Mucosa of stomach (tissue), 1 donor: ENCODE results near the gene PSMB5.

Source experiments
- H3K27me3 ChIP-seq: one replicate; pipeline ENCODE4 v1.7.0; 2013; ENCODE audit warnings: mild to moderate bottlenecking, low read length; ENCODE audit not compliant: control insufficient read depth, insufficient read depth
- H3K36me3 ChIP-seq: one replicate; pipeline ENCODE4 v1.7.0; 2013; ENCODE audit warnings: low read length; ENCODE audit not compliant: control insufficient read depth, insufficient read depth
- H3K4me1 ChIP-seq: one replicate; pipeline ENCODE4 v1.7.0; 2013; ENCODE audit warnings: mild to moderate bottlenecking, low read length; ENCODE audit not compliant: control insufficient read depth, insufficient read depth
- H3K4me3 ChIP-seq: one replicate; pipeline ENCODE4 v1.7.0; 2013; ENCODE audit warnings: low read length
- H3K9ac ChIP-seq: one replicate; pipeline ENCODE4 v1.7.0; 2013; ENCODE audit warnings: mild to moderate bottlenecking, low read length, moderate library complexity
- H3K9me3 ChIP-seq: one replicate; pipeline ENCODE4 v1.7.0; 2013; ENCODE audit warnings: mild to moderate bottlenecking, low read length, moderate library complexity; ENCODE audit not compliant: control insufficient read depth
- donor health status: Pancreatic carcinoma.

Gene PSMB5

DNA sequence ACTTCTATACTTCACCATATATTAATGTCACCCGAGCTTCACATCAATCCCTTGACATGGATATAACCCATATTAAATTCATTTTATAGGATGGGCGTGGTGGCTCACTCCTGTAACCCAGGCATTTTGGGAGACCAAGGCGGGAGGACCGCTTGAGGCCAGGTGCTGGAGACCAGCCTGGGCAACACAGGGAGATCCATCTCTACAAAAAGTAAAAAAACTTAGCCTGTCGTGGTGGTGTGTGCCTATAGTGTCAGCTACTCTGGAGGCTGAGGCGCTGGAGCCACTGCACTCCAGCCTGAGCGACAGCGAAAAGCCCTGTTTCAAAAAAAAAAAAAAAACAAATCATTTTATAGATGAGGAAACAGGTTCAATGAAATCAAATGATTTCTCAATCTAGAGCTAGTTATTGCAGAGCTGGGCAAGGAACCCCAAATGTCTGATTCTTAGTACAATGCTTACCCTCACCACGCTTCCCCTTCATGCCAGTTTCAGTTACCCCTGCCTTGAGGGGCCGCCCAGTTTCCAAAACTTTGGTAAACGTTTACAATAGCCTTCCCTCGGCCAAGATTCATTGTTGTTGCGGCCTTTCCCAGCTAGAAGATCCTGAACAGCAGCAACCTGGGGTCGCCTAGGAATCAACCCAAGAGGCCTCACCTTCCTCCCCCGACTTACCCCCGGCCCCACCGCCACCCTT is 751 bp downstream of the PSMB5 start:
- H3K4me3 ChIP-seq: peak overlapping the region; percentile 70
- H3K9ac ChIP-seq: peak overlapping the region; percentile 96
- H3K27me3 ChIP-seq: no peaks in the 10 kb centered on the region
- peaks cover 15% of the 10 kb centered on the region for H3K4me1 ChIP-seq
- no peaks in the 10 kb centered on the region for H3K9me3 ChIP-seq
- no peaks in the 10 kb centered on the region for H3K36me3 ChIP-seq

DNA sequence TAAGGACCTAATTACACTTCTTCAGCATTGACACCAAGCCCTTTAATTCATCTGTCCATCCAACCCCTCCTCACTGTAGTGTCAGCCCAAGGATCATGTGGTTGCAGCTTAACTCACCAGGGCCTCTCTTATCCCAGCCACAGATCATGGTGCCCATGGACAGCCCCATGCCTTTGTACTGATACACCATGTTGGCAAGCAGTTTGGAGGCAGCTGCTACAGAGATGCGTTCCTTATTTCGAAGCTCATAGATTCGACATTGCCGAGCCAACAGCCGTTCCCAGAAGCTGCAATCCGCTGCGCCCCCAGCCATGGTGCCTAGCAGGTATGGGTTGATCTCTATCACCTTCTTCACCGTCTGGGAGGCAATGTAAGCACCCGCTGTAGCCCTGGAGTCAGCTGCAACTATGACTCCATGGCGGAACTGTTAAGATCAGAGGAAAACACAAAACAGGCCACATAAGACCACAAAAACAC is 1.4 kb downstream of the PSMB5 start:
- Histone ChIP-seq H3K4me3 (no peak overlapping the region), H3K27me3 (no peaks in the 10 kb centered on the region), H3K9me3 (no peaks in the 10 kb centered on the region), H3K9ac (peak overlapping the region; percentile 96), H3K36me3 (no peaks in the 10 kb centered on the region), H3K4me1 (peaks cover 15% of the 10 kb centered on the region)

DNA sequence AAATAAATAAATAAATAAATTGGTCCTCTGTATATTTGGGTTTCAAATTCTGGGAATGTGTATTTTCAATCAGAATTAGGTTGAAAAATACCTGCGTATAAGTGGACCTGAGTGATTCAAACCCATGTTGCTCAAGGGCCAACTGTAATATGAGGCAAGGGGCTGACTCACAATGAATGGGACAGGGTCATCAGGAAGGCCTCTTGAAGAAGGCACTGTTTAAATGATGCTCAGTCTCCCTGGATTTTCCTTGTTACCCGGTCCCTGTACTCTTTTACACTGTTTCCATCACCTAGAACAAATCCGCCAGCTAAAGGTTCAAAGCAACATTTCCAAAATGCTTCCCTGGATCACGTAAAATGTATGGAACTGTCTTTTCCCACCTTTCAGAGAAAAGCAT is 3.8 kb downstream of the PSMB5 start:
- no peaks in the 10 kb centered on the region for H3K27me3 ChIP-seq
- no peak overlapping the region for H3K4me3 ChIP-seq
- peaks cover 15% of the 10 kb centered on the region for H3K4me1 ChIP-seq
- no peaks in the 10 kb centered on the region for H3K36me3 ChIP-seq
- H3K9ac ChIP-seq: no peak overlapping the region
- no peaks in the 10 kb centered on the region for H3K9me3 ChIP-seq

DNA sequence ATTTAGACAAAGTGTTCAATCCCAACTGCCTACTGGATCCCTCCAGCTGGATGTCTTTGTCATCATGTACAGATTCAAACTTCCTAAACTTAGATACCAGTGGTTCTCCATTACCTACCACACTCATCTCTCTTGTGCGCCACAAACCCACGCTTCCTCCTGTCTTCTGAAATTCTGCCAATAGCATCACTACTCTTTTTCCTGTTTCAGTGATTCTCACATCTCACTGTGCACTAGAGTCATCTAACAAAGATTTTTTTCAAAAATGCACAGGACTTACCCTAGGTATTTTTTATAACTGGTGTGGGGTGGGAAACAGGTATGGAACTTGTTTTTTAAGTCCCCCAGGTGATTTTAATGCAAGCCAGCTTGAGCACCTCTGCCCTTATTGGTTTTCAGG is 5.9 kb downstream of the PSMB5 start:
- H3K36me3 ChIP-seq: peaks cover 7% of the 10 kb centered on the region
- H3K9ac ChIP-seq: no peak overlapping the region
- H3K4me3 ChIP-seq: no peak overlapping the region
- H3K27me3 ChIP-seq: no peaks in the 10 kb centered on the region
- peaks cover 7% of the 10 kb centered on the region for H3K4me1 ChIP-seq
- H3K9me3 ChIP-seq: no peaks in the 10 kb centered on the region

DNA sequence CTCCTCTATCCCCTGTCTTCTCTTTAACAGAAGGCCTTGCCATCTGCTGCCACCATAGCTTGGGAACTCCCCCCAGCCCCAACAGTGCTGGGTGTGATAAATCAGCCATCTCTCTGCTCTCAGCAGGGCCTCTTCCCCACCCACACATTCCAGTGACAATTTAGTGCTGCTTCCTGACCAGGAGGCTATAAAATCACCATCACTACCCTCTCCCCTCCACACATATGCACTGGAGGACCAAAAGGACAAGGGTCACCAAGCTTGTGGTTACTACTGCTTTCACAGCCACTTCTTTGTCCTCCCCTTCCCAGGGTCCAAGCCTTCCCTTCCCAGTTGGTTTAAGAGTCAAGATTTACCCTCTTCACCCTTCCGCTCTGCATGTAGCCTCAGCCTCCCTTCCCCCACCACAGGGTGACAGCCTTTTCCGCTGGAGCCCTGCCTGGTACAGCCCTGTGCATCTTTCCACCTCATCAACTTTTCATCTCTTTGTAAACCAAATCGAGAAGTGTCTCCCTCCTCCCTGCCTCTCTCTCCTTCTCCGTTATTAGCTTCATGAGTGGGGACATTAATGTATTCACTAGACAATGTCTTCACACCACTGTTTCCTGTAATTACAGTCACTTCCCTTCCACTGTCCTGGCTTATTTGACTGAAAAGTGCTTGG is 9.4 kb downstream of the PSMB5 start:
- Histone ChIP-seq H3K36me3 (peaks cover 7% of the 10 kb centered on the region), H3K27me3 (no peaks in the 10 kb centered on the region)

DNA sequence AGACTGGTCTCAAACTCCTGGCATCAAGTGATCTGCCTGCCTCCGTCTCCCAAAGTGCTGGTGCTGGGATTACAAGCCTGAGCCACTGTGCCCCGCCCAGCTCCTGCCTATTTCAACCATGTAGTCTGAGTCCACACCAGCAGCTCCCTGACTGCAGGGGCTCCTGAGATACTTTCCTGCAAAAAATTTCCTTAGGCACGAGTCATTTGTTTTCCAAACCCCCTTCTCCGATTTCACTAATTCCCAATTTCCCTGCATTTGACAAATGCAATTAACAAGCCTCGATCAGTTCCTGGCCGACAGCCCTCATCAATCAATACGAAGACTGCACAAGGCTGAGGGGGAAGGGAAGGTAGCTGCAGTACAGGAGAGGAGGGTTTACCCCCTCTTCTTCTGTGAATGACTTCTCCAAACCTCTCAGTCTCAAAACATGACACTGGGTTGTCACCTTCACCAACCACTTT is 10.1 kb downstream of the PSMB5 start:
- Histone ChIP-seq H3K9ac (no peak overlapping the region), H3K36me3 (peaks cover 7% of the 10 kb centered on the region), H3K4me1 (no peaks in the 10 kb centered on the region), H3K9me3 (no peaks in the 10 kb centered on the region), H3K27me3 (no peaks in the 10 kb centered on the region), H3K4me3 (no peak overlapping the region)

More for the DNA sequence above, 9.4 kb downstream of the PSMB5 start:
- H3K9ac ChIP-seq: no peak overlapping the region
- no peaks in the 10 kb centered on the region for H3K9me3 ChIP-seq
- no peak overlapping the region for H3K4me3 ChIP-seq
- no peaks in the 10 kb centered on the region for H3K4me1 ChIP-seq

DNA sequence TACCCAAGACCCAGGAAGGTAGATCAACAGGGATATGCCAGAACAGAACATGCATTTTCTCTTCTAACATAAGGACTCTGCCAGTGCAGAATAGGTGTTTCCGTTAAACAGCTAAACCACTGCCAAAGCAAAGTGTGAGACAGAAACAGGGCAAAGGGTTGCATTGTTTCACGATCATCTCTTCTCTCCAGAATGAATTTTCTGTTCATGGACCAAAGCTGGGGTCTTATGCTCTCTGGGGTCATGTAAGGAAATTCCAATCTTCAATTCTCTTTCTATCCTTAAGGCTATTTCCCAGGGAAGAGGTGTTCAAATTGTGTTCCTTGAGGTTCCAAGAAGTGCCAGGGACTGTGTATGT is 10.9 kb downstream of the PSMB5 start:
- Histone ChIP-seq H3K9ac (no peak overlapping the region), H3K4me1 (no peaks in the 10 kb centered on the region), H3K9me3 (no peaks in the 10 kb centered on the region), H3K36me3 (peaks cover 7% of the 10 kb centered on the region), H3K4me3 (no peak overlapping the region), H3K27me3 (no peaks in the 10 kb centered on the region)

DNA sequence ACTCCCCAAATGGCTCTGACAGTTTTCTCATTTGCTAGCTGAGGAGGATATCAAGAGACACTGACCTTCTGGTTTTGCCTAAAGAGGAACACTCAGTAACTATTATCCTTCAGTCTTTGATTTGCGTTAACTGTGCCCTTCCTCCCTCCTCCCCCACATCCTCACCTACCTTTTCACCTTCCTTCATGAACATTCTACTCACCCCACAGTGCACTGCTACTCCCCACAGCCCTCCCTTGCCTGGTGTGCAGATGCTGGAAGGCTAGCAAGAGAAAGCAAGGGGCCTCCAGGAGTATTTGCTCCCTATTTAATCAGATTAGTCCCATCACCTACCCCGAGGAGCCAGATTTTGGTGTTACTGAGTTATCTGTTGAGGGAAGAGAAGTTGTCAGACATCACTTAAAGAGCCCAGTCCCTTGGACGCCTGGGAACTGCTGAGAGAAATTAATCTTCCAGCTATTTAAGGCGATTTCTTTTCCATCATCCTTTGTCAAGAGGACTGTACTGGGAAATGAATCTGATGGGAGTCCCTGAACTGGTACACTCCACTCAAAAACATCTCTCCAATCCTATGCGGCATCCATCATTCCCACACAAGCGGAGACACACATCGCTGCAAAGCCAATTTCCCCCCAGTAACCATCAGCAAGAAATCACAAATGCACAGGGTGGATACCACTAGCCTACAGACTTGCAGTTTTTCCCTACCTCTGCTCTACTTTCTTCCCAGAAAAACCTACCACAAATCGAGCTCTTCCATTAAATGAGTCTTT is 11.5 kb downstream of the PSMB5 start:
- Histone ChIP-seq H3K27me3 (no peaks in the 10 kb centered on the region), H3K36me3 (peaks cover 7% of the 10 kb centered on the region), H3K9ac (no peak overlapping the region), H3K9me3 (no peaks in the 10 kb centered on the region), H3K4me3 (no peak overlapping the region), H3K4me1 (no peaks in the 10 kb centered on the region)

DNA sequence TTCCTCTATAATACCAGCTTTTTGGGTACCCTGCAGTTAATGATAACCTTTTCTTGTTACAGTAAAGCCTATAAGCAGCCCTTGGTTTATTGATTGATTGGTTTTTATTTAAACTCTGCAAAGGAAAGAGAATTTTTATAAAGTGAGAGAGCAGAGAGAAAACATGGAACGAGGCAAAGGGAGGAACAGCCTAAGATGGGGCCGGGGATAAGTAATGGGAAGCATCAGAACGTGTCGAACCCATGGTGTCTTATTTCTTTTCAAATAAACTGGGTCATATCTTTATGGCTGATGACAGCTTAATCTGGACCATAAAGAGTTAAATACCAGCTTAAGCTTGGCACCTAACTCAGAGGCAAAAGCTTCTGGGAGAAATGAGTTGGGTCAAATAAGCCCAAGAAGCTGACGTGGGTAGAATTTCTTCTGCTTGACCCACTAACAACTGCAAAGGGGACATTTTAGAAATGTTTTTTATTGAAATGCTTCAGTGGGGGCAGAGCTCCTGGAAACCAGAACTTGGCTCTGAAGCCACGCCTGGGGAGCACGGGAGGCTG is 12.7 kb downstream of the PSMB5 start:
- no peak overlapping the region for H3K4me3 ChIP-seq
- H3K36me3 ChIP-seq: peaks cover 7% of the 10 kb centered on the region

DNA sequence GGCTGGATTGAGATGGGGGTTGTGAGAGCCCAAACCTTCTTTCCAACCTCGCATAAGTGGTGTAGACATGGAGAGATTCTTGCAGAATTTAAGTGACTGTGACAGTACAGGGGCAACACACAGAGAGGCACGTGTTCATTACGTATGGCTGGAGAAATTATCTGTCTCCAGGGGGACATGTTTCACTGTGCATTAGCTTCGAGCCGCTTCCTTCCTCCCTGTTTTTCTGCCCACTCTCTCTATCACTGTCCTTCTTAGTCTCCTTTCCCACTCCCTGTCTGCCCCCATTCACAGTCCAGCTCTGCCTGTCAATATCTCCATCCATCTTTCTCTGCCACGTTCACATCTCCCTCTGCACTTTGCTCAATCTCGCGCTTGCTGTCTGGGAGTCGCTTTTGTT is 13.3 kb downstream of the PSMB5 start:
- Histone ChIP-seq H3K4me3 (no peak overlapping the region), H3K27me3 (no peaks in the 10 kb centered on the region), H3K36me3 (peaks cover 7% of the 10 kb centered on the region), H3K4me1 (no peaks in the 10 kb centered on the region), H3K9me3 (no peaks in the 10 kb centered on the region), H3K9ac (no peak overlapping the region)

More for the DNA sequence above, 12.7 kb downstream of the PSMB5 start:
- no peak overlapping the region for H3K9ac ChIP-seq
- no peaks in the 10 kb centered on the region for H3K27me3 ChIP-seq
- H3K4me1 ChIP-seq: no peaks in the 10 kb centered on the region
- no peaks in the 10 kb centered on the region for H3K9me3 ChIP-seq

DNA sequence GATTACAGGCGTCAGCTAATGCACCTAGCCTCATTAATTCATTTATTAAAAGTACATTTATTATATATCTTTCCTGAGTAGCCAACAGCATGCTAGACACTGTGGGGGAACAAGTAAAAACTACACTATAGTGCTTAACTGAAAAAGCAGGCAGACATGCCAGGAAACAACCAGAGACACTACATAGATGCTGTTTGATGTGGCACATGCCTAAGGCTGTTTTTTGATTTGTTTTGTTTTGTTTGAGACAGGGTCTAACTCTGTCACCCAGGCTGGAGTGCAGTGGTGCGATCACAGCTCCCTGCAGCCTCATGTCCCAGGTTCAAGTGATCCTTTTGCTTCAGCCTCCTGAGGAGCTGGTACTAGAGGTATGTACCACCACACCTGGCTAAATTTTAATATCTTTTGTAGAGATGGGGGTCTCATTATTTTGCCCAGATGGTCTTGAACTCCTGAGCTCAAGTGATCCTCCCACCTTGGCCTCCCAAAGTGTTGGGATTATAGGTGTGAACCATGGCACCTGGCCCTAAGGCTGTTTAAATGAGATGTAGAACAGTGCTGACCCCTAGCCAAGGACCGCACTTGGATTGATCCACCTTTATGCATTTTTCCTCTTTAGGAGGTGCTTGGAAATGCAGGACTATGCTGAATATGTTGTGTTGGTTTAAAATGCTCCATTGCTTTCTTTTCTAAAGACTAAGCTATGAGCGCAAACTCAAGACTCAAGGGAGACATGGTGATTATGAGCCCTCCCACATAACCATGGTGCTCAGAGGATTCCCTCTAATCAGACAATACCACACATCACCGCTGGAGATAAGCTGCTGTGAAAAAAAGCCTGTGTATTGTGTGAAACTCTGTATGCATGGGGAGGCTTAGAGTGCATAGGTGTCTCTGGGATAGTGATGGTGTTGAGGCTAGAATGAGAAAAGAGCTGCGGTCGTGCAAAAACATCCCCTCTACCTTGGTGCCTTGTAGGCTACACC is 14.3 kb downstream of the PSMB5 start:
- no peaks in the 10 kb centered on the region for H3K27me3 ChIP-seq
- H3K9ac ChIP-seq: no peak overlapping the region
- no peak overlapping the region for H3K4me3 ChIP-seq
- peaks cover 4% of the 10 kb centered on the region for H3K36me3 ChIP-seq
- no peaks in the 10 kb centered on the region for H3K4me1 ChIP-seq
- H3K9me3 ChIP-seq: no peaks in the 10 kb centered on the region
